ENCODE data around the gene SHISA9. TPM values are rescaled to one million over a fixed set of nuclear protein-coding genes. Genes with fewer than 3 reads are reported as not detected.

The SHISA9 gene
- total and polyA plus RNA-seq, 4 donors, result under 0.01 to 0.46 (median 0.07) TPM

DNA sequence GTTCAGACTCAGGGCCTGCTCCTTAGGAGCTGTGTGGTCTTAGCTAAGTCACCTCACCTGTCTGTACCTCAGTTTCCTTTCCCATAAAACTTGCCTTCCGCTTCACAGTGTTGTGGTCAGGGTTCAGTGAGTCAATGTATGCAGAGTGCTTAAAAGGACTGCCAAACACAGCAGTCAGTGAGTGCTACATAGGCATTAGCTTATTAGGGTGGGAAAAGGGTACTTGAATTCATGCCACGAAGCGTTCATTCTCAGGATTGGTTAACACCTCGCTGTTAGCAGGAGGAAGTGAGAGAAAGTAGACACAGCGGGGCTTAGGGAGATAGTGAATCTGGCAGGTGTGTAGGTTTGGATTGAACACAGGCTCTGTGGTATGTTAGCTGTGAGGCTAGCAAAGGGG, 155.2 kb downstream of the SHISA9 start:
- 71 to 76% methylated on average over 5 of the region's 5 CpGs for WGBS, 2 donors
- Histone ChIP-seq H3K4me1 (ENCODE audit: control insufficient read depth in 5 of 5, insufficient read depth in 5 of 5, low read length in 5 of 5) (no peaks in the 10 kb centered on the region), H3K36me3 (ENCODE audit: control insufficient read depth in 4 of 4, insufficient read depth in 4 of 4, low read length in 4 of 4) (no peaks in the 10 kb centered on the region), H3K4me3 (no peak overlapping the region), H3K9ac (ENCODE audit: insufficient read depth in 1 of 2, low read length in 2 of 2) (no peak overlapping the region), H3K9me3 (ENCODE audit: control insufficient read depth in 4 of 4, insufficient read depth in 3 of 4, low read length in 3 of 4) (peaks cover 0 to 4% (median 0%) of the 10 kb centered on the region in 4 donors), H3K27ac (ENCODE audit: low read depth in 1 of 2, low read length in 1 of 2) (no peak overlapping the region), H3K27me3 (ENCODE audit: control insufficient read depth in 3 of 3, insufficient read depth in 3 of 3, low read length in 2 of 3) (no peaks in the 10 kb centered on the region)
- TF ChIP-seq, protein P1, sequence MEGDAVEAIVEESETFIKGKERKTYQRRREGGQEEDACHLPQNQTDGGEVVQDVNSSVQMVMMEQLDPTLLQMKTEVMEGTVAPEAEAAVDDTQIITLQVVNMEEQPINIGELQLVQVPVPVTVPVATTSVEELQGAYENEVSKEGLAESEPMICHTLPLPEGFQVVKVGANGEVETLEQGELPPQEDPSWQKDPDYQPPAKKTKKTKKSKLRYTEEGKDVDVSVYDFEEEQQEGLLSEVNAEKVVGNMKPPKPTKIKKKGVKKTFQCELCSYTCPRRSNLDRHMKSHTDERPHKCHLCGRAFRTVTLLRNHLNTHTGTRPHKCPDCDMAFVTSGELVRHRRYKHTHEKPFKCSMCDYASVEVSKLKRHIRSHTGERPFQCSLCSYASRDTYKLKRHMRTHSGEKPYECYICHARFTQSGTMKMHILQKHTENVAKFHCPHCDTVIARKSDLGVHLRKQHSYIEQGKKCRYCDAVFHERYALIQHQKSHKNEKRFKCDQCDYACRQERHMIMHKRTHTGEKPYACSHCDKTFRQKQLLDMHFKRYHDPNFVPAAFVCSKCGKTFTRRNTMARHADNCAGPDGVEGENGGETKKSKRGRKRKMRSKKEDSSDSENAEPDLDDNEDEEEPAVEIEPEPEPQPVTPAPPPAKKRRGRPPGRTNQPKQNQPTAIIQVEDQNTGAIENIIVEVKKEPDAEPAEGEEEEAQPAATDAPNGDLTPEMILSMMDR (IDR thresholded peaks at IDR 0.05; ENCODE audit: control extremely low read depth, extremely low read depth), result no peak
- DNase-seq (no peak), ATAC-seq (ENCODE audit: insufficient read depth, low FRiP score) (no peak)

DNA sequence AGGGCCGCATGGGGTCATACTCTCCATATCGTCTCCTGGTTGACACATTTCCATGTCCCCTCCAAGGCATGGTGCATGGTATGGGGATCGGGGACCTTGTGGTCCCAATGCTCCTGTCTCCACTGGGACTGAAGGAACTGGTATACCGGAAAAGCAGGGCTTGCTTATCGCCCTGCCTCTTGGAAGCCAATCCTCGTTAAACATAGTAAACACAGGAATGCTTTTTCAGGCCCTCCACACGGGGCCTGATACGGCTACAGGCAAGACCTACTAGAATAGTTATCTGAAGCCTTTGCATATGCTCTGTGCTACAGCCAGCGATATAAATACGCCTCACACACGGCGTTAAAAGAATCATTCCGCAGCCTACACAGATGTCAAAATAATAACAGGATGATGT, 159.5 kb downstream of the SHISA9 start:
- TF ChIP-seq, protein P1 (IDR thresholded peaks at IDR 0.05; ENCODE audit: control extremely low read depth, extremely low read depth), result no peak

DNA sequence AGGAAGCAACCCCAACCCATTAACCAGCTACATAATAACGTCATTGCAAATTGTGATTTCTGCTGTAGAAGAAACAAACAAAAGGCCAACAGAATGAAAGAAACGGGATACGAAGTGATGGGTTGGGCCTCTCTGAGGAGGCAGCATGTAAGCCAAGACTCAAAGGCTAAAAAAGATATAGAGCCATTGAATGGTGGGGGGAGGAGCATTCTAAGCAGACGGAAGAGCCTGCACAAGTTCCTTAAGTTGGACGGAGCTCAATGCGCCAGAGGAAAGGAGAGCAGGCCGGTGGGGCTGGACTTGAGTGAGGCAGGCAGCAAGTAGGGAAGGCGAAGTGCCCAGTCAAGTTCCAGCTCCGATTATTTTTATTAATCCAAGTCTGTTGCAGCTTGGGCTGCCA, 160.3 kb downstream of the SHISA9 start:
- H3K36me3 ChIP-seq (ENCODE audit: control insufficient read depth in 4 of 4, insufficient read depth in 4 of 4, low read length in 4 of 4), result no peaks in the 10 kb centered on the region
- no peak overlapping the region for H3K9ac ChIP-seq (ENCODE audit: insufficient read depth in 1 of 2, low read length in 2 of 2)
- peaks cover 0 to 2% (median 0%) of the 10 kb centered on the region in 4 donors for H3K9me3 ChIP-seq (ENCODE audit: control insufficient read depth in 4 of 4, insufficient read depth in 3 of 4, low read length in 3 of 4)
- ATAC-seq (ENCODE audit: insufficient read depth, low FRiP score), result no peak
- H3K27ac ChIP-seq (ENCODE audit: low read depth in 1 of 2, low read length in 1 of 2), result no peak overlapping the region
- DNase-seq, result no peak
- no peaks in the 10 kb centered on the region for H3K4me1 ChIP-seq (ENCODE audit: control insufficient read depth in 5 of 5, insufficient read depth in 5 of 5, low read length in 5 of 5)
- 59 to 62% methylated on average over 9 of the region's 9 CpGs for WGBS, 2 donors
- TF ChIP-seq, protein P1 (IDR thresholded peaks at IDR 0.05; ENCODE audit: control extremely low read depth, extremely low read depth), result no peak
- no peaks in the 10 kb centered on the region for H3K27me3 ChIP-seq (ENCODE audit: control insufficient read depth in 3 of 3, insufficient read depth in 3 of 3, low read length in 2 of 3)
- H3K4me3 ChIP-seq, result no peak overlapping the region

More for the DNA sequence above, 159.5 kb downstream of the SHISA9 start:
- DNase-seq (no peak), ATAC-seq (ENCODE audit: insufficient read depth, low FRiP score) (no peak)
- Histone ChIP-seq H3K36me3 (ENCODE audit: control insufficient read depth in 4 of 4, insufficient read depth in 4 of 4, low read length in 4 of 4) (no peaks in the 10 kb centered on the region), H3K9me3 (ENCODE audit: control insufficient read depth in 4 of 4, insufficient read depth in 3 of 4, low read length in 3 of 4) (peaks cover 0 to 2% (median 0%) of the 10 kb centered on the region in 4 donors), H3K27ac (ENCODE audit: low read depth in 1 of 2, low read length in 1 of 2) (no peak overlapping the region), H3K27me3 (ENCODE audit: control insufficient read depth in 3 of 3, insufficient read depth in 3 of 3, low read length in 2 of 3) (no peaks in the 10 kb centered on the region), H3K4me3 (no peak overlapping the region), H3K9ac (ENCODE audit: insufficient read depth in 1 of 2, low read length in 2 of 2) (no peak overlapping the region), H3K4me1 (ENCODE audit: control insufficient read depth in 5 of 5, insufficient read depth in 5 of 5, low read length in 5 of 5) (no peaks in the 10 kb centered on the region)
- WGBS, 2 donors, result 64 to 71% methylated on average over 13 of the region's 13 CpGs

DNA sequence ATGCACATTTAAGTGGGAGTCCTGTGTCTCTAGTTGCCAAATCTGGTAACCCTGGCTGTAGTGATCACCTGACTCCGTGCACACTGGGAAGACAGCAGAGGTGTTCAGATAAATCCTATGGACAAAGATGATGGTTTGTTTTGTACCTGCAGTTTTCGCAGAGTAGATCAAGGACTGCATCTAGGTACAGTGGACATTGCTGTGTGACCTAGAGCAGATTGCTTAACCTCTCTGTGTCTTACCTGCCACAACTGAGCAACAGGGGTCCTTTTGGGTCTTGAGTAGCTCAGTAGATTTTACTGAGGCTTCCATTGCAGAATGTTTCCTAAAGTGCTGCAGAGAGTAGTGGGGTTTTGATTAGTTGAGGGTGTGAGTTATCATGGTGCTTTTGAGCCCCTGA, 160.8 kb downstream of the SHISA9 start:
- 92 to 94% methylated on average over 2 of the region's 2 CpGs for WGBS, 2 donors
- Histone ChIP-seq H3K27me3 (ENCODE audit: control insufficient read depth in 3 of 3, insufficient read depth in 3 of 3, low read length in 2 of 3) (no peaks in the 10 kb centered on the region), H3K4me3 (no peak overlapping the region), H3K4me1 (ENCODE audit: control insufficient read depth in 5 of 5, insufficient read depth in 5 of 5, low read length in 5 of 5) (no peaks in the 10 kb centered on the region), H3K27ac (ENCODE audit: low read depth in 1 of 2, low read length in 1 of 2) (no peak overlapping the region), H3K9me3 (ENCODE audit: control insufficient read depth in 4 of 4, insufficient read depth in 3 of 4, low read length in 3 of 4) (peaks cover 0 to 2% (median 0%) of the 10 kb centered on the region in 4 donors), H3K36me3 (ENCODE audit: control insufficient read depth in 4 of 4, insufficient read depth in 4 of 4, low read length in 4 of 4) (no peaks in the 10 kb centered on the region), H3K9ac (ENCODE audit: insufficient read depth in 1 of 2, low read length in 2 of 2) (no peak overlapping the region)
- ATAC-seq (ENCODE audit: insufficient read depth, low FRiP score) (no peak), DNase-seq (no peak)
- TF ChIP-seq, protein P1 (IDR thresholded peaks at IDR 0.05; ENCODE audit: control extremely low read depth, extremely low read depth), result no peak
